GM19193 (cell line): ENCODE measurements around the gene MT1G.

Experiments
- POLR2A ChIP-seq: IDR thresholded peaks from 4 replicates; pipeline ENCODE4 v1.6.1; 2011; ENCODE audit not compliant: insufficient read depth, insufficient read length; ENCODE audit errors: extremely low read depth

Gene MT1G

GRCh38 chr16:56691885-56692284, 24.0 kb upstream of the MT1G start:
- TF ChIP-seq POLR2A = no peak

GRCh38 chr16:56690420-56691122, 22.7 kb upstream of the MT1G start:
- TF ChIP-seq POLR2A = no peak

- no peak for TF ChIP-seq POLR2A
Observed at GRCh38 chr16:56689171-56689570, 21.3 kb upstream of the MT1G start.

GRCh38 chr16:56688762-56689161, 20.9 kb upstream of the MT1G start:
- TF ChIP-seq POLR2A = no peak

GRCh38 chr16:56686758-56687157, 18.9 kb upstream of the MT1G start:
- no peak for TF ChIP-seq POLR2A

- TF ChIP-seq POLR2A = no peak
Observed at GRCh38 chr16:56684926-56685590, 17.2 kb upstream of the MT1G start.

GRCh38 chr16:56684256-56684925, 16.5 kb upstream of the MT1G start:
- TF ChIP-seq POLR2A = no peak

- TF ChIP-seq POLR2A = no peak
Observed at GRCh38 chr16:56683424-56684172, 15.7 kb upstream of the MT1G start.

GRCh38 chr16:56682703-56683397, 15.0 kb upstream of the MT1G start:
- TF ChIP-seq POLR2A = no peak

GRCh38 chr16:56681939-56682702, 14.3 kb upstream of the MT1G start, which contains the start of gene MT1X:
TSS of gene MT1X (plus strand) at chr16:56682470. CDS start at chr16:56682541, 71 bp downstream.
- peak; percentile 87 for TF ChIP-seq POLR2A

GRCh38 chr16:56679818-56680217, 12.0 kb upstream of the MT1G start:
- no peak for TF ChIP-seq POLR2A

GRCh38 chr16:56679078-56679730, 11.3 kb upstream of the MT1G start:
- no peak for TF ChIP-seq POLR2A

- no peak for TF ChIP-seq POLR2A
Observed at GRCh38 chr16:56677474-56677873, 9.6 kb upstream of the MT1G start.

- no peak for TF ChIP-seq POLR2A
Observed at GRCh38 chr16:56675685-56676210, 7.9 kb upstream of the MT1G start.

- TF ChIP-seq POLR2A = no peak
Observed at GRCh38 chr16:56673921-56674320, 6.1 kb upstream of the MT1G start.
